Measurements from ENCODE around the gene CDK8.

GRCh38 chr13:26270707-26271106 lies 16.8 kb downstream of the CDK8 start:
- TF ChIP-seq ARNTL (CRISPR knock-in tag; IDR thresholded peaks at IDR 0.05; ENCODE audit: borderline replicate concordance, low read depth) (no peak), PATZ1 (CRISPR knock-in tag; IDR thresholded peaks at IDR 0.05; ENCODE audit: borderline replicate concordance) (no peak), ZNF70 (CRISPR knock-in tag; IDR thresholded peaks at IDR 0.05) (no peak), ZFP30 (CRISPR knock-in tag; IDR thresholded peaks at IDR 0.05) (no peak), BACH2 (CRISPR knock-in tag; IDR thresholded peaks at IDR 0.05; ENCODE audit: borderline replicate concordance) (no peak), CREB5 (CRISPR knock-in tag; IDR thresholded peaks at IDR 0.05; ENCODE audit: low read depth) (no peak)

Measured in SK-N-SH treated with all-trans-retinoic acid at 6 μM for 48 hours (cell line).